Heart left ventricle (tissue), 13 donors: ENCODE results near the gene PYGM.

Experiments
- CTCF ChIP-seq, 12 donors: fragments of 200-600 bp; sonication (generic) in 4 of 12; IDR thresholded peaks; one replicate each; pipeline versions ENCODE4 v1.5.0 to v1.8.0; 2018 to 2022; ENCODE audit warnings: antibody characterized with exemption in 12 of 12, mild to moderate bottlenecking in 5 of 12
- POLR2A ChIP-seq, 2 donors: fragments of 450-650 bp; IDR thresholded peaks; one replicate each; pipeline ENCODE4 v1.6.1; 2017; ENCODE audit warnings: antibody characterized with exemption in 2 of 2, mild to moderate bottlenecking in 2 of 2, moderate library complexity in 2 of 2
- donor health status: ischemic (EF 13 %, LVEDD 7.1; RV severe dilation, severe dysfunction).
- donor health status: DM: no; HTN: yes; CAD: no.
- donor health status: DM: no; HTN: no; CAD: no.
- donor health status: ischemic (EF 25% LVEDD 6.9; RV normal size, moderate dysfunction).
- donor health status: ischemic (EF 25% LVEDD 5.7; RV mildly dilated, moderate dysfunction).
- donor health status: ischemic (EF 35%, LVEDD 5.7; RV mildly dilated, moderate dysfunction).
- donor health status: nonischemic (EF 11% LVEDD 7.7; RV severe dilation, severe dysfunction).
- donor health status: DM: yes; HTN: yes; CAD: no.
- donor health status: PGD.
- donor health status: ischemic (EF 29% LVEDD 5.4; RV normal size, mild dysfunction).
- donor health status: nonischemic (EF 23%, LVEDD 6.1; RV moderate dilation, normal function).

GRCh38 chr11:64791781-64792291 is 32.1 kb upstream of the PYGM start:
- TF ChIP-seq CTCF (IDR thresholded peaks at IDR 0.05) (no peak), POLR2A (IDR thresholded peaks at IDR 0.05) (no peak)
